Panc1 (cell line): ENCODE results near the gene GREB1L.

Experiments
- CTCF ChIP-seq: fragments of 450-650 bp; IDR thresholded peaks from 2 replicates; pipeline ENCODE4 v1.5.1; 2017; ENCODE audit warnings: mild to moderate bottlenecking
- REST ChIP-seq, 2 experiments: IDR thresholded peaks; 2 replicates each; pipeline ENCODE4 v1.6.1; 2011 to 2012; ENCODE audit warnings: low read depth in 2 of 2, control low read depth in 1 of 2, low read length in 1 of 2, mild to moderate bottlenecking in 1 of 2, moderate library complexity in 1 of 2; ENCODE audit not compliant: insufficient read depth in 1 of 2
- TCF7L2 ChIP-seq: IDR thresholded peaks from 2 replicates; pipeline ENCODE4 v1.6.1; 2011; ENCODE audit warnings: mild to moderate bottlenecking, low read depth, low read length, inconsistent platforms

GRCh38 chr18:21272016-21272579, 30.1 kb downstream of the GREB1L start:
- TF ChIP-seq CTCF (no peak), REST (IDR thresholded peaks at IDR 0.05; ENCODE audit: insufficient read depth in 1 of 2, low read depth in 2 of 2, low read length in 1 of 2) (no peak), TCF7L2 (no peak)
